ENCODE results near the gene CRYGN.

The CRYGN gene

GRCh38 chr7:151439855-151440798, at the start of gene CRYGN:
Gene CRYGN, minus strand, starts transcription at chr7:151440141. Its CDS starts 224 bp downstream, at chr7:151439917.
- peak in 1 of 2 experiments; percentile 24 for DNase-seq

GRCh38 chr7:151489498-151489897, 49.6 kb upstream of the CRYGN start:
- DNase-seq: no peak

- DNase-seq: no peak
These were observed 48.2 kb upstream of the CRYGN start for GRCh38 chr7:151488096-151488495.

- no peak for DNase-seq
These were observed 47.3 kb upstream of the CRYGN start for GRCh38 chr7:151487228-151487627.

- no peak for DNase-seq
These were observed 46.1 kb upstream of the CRYGN start for GRCh38 chr7:151486074-151486473.

- no peak for DNase-seq
These were observed 45.2 kb upstream of the CRYGN start for GRCh38 chr7:151484971-151485707.

- DNase-seq: no peak
These were observed 43.7 kb upstream of the CRYGN start for GRCh38 chr7:151483711-151483983.

- DNase-seq: no peak
These were observed 43.2 kb upstream of the CRYGN start for GRCh38 chr7:151482883-151483710.

GRCh38 chr7:151481650-151482505, 41.9 kb upstream of the CRYGN start:
- no peak for DNase-seq

- no peak for DNase-seq
These were observed 37.9 kb upstream of the CRYGN start for GRCh38 chr7:151477867-151478266.

DNA sequence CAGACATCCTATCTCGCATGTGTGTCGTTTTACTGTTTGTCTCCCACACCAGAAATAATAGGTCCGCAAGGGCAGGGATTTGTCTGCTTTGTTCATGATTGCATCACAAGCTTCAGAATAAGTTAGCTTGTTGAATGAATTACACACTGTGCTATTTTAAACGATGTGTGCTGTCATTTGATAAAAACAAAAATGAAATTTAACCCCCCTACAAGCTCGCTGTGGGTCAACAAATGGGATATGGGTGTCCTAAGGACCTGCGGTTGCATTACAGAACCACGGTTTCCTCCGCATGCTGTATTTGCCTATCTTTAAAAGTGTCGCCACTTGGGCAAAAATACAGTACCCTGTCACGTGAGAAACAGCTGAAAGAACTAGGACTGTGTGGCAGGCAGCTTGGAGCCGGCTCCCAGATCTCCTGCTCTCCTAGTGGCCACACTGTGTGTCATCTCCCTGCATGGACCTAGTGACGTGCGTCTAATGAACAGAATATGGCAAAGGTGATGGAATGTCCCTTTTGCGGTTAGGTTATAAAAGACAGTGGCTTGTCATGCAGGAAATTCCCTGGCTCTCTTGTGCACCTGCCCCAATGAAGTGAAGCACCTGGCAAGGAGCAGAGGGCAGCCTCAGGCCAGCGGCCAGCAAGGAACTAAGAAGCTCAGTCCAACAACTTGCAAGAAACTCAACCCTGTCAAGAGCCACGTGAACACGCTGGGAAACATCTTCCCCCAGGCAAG, 32.9 kb upstream of the CRYGN start:
- DNase-seq: no peak

GRCh38 chr7:151470711-151471110, 30.8 kb upstream of the CRYGN start:
- DNase-seq: peak in 1 of 2 experiments; percentile 39

DNA sequence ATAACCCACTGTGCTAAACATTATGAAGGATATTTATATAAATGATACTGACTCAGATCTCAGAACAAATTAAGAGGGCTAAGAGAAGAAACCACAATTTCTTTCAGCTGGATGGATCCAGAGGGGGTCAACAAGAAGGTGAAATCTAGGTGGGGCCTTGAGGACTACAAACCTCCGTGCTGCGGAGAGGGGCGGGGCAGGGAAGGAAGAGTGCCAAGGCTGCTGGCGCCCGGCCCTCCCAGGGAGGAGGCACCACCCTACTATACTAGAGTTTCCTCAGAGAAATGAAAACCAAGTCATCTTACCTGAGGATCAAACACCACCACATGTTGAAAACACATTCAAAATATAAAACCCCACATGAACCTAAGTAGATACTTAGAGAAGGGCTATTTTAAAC, 29.3 kb upstream of the CRYGN start:
- no peak for DNase-seq

GRCh38 chr7:151468217-151469018, 28.5 kb upstream of the CRYGN start:
- DNase-seq: no peak

GRCh38 chr7:151465169-151465568, 25.2 kb upstream of the CRYGN start:
- no peak for DNase-seq

DNA sequence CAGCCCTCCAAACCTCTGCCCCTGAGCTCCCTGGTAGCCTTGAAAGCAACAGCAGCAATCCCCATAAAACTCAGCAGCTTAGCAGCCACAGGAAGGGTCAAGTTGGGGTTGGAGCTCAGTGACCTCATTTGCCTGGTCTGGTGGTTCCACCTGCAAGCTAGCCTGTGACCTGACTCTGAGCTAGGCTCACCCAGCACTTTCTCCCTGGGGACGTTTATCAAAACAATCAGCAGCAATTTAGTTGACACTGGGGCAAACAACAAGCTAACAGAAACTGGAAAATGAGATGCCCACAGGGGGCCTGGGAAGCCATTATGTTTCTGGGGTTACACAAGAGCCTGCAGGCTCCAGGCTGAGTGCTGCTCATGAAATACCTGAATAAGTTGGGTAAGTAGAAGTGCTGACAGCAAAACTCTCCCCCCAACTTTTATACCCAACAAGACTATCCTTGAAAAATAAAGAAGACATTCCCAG, 22.4 kb upstream of the CRYGN start:
- no peak for DNase-seq

GRCh38 chr7:151461942-151462230, 21.9 kb upstream of the CRYGN start:
- DNase-seq: no peak

GRCh38 chr7:151461096-151461941, 21.4 kb upstream of the CRYGN start:
- DNase-seq: no peak

- no peak for DNase-seq
These were observed 20.5 kb upstream of the CRYGN start for GRCh38 chr7:151460474-151460855.
